Measurements from ENCODE around the gene SVBP.

DNA sequence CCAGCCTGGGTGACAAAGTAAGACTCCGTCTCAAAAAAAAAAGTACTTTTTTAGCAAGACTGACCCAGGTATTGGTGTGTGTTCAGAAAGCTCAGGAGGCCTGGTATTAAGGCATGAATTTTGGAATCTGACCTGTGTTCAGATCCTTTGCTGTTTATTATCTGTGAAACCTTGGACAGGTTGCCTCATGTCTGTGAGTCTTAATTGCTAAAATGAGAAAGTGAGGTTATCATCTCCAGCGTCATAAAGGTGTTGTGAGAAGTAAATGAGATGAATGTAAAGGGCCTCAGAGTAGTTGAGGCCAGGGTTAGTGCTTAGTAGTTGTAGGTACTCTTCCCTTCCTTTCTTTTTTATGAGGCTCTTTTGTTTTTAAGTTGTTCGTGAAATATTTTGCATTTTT, 47.4 kb downstream of the SVBP start:
- TF ChIP-seq FOXM1 (IDR thresholded peaks at IDR 0.05; ENCODE audit: borderline replicate concordance) (no peak), ZNF384 (IDR thresholded peaks at IDR 0.05) (no peak)

Measured in HEK293T (cell line).